Ovary (tissue), 3 donors: Measurements from ENCODE around the gene CALR3.

Source experiments
- CTCF ChIP-seq, 3 donors: fragments of 450-650 bp in 2 of 3; fragments of 200-600 bp in 1 of 3; IDR thresholded peaks; one replicate each; pipeline versions ENCODE4 v1.5.1 to v1.8.0; 2016 to 2022; ENCODE audit warnings: antibody characterized with exemption in 3 of 3, mild to moderate bottlenecking in 1 of 3
- EP300 ChIP-seq: sonication (generic); formaldehyde crosslinking; IDR thresholded peaks from one replicate; pipeline ENCODE4 v1.6.1; 2017; ENCODE audit warnings: antibody characterized with exemption
- POLR2A ChIP-seq: fragments of 450-650 bp; IDR thresholded peaks from one replicate; pipeline ENCODE4 v1.6.1; 2017; ENCODE audit warnings: antibody characterized with exemption, mild to moderate bottlenecking, moderate library complexity
- donor health status: DM: no; HTN: no; CAD: no.

- TF ChIP-seq CTCF (IDR thresholded peaks at IDR 0.05) (no peak), POLR2A (no peak), EP300 (no peak)
Observed at GRCh38 chr19:16516923-16517610, 21.1 kb upstream of the CALR3 start.
